GM21786 (cell line): ENCODE measurements around the gene MYADML2.

Experiments used
- ATAC-seq: cut with Tn5 transposase; IDR thresholded peaks from one replicate; pipeline ENCODE4 v1.9.1; 2021; ENCODE audit not compliant: unreplicated experiment

MYADML2 gene

DNA sequence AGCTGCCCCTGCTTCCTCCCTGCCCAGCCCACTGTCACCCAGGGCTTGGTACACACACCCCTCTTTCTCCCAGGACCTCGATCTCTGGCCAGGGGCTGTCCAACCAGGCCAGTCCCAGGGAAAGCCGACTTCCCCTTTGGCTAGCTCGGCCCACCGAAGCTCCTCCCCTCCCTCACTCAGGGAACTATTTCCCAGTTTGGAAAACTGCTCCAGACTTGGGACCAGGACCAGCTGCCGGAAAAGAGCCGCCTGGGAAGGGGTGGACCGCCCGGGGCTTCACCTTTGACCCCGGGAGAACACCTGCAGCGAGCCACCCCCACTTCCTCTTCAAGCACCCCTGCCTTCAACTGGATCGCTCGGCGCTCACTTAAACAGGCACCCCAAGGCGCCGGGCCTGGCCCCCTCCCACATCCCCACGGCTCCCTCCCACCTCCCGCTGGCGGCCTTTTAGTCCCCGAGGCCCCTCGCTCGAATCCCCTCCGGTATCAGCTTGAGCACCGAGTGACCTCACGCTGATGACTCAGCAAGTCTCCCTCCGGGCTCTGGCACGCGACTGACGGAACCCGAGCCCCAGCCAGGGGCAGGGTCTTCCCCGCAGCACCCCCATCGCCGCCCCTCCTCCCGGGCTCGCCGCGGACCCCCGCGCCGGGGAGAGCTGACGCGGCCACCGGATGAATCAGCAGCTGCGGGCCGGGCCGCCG lies 20.4 kb downstream of the MYADML2 start:
- no peak for ATAC-seq

DNA sequence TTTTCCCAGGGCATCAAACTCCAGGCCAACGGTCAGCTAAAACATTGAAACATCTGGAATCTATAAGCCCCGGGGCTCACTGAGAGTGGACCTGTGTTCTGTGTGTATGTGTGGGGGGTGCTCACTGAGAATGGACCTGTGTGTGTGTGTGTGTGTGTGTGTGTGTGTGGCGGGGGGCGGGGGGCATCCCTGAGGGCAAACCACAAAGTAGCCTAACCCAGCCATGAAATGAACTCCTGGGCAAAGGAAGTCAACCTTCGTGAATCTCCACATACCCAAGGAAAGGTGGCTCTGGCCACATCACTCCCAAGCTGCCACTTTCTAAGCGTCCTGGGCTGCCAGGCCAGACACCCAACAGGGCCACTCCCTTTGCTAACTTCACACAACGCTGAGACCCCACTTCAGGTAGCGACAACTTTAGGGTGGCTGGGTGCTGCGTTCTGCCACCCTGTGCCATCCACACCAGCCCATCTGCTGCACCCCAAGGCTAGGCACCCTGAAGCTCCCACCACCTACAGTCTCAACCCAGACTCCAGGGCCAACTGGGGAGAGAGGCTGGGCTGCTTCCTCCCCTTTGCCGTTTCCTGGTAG lies 21.1 kb downstream of the MYADML2 start:
- no peak for ATAC-seq

- no peak for ATAC-seq
Measured at GRCh38 chr17:81924557-81925532, 22.2 kb downstream of the MYADML2 start.

- ATAC-seq = no peak
Measured at GRCh38 chr17:81923302-81924260, 23.5 kb downstream of the MYADML2 start.

DNA sequence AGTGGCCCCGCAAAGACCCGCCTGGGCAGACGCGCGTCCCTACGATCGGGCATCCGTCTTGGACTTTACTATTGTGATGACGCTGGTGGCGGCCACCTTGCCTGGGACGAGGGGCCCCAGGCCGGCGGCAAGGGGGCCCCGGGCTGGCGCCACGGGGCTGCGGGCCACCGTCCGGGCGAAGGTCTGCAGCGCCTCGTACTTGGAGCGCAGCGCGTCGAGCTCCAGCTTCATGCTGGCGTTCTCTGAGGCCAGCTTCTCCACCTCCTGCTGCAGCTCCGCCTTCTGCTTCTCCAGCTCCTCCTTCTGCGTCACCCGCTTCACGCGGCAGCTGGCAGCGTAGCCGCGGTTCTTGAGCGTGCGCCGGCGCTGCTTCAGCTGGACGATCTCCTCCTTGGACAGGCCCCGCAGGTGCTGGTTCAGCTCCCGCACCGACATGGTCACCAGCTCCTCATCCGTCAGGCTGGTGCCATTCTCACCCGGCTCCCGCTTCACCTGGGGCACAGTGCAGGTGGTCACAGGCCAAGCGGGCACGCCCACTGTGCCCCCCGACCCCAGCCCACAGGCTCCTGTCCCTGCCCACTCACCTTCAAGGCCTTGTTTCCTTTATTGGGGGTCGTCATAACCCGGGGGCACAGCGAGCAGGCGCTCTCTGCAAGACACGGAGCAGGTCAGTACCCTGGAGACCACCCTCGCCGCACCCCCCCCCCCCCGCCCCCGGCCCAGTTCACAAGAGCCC lies 24.3 kb downstream of the MYADML2 start:
- no peak for ATAC-seq

DNA sequence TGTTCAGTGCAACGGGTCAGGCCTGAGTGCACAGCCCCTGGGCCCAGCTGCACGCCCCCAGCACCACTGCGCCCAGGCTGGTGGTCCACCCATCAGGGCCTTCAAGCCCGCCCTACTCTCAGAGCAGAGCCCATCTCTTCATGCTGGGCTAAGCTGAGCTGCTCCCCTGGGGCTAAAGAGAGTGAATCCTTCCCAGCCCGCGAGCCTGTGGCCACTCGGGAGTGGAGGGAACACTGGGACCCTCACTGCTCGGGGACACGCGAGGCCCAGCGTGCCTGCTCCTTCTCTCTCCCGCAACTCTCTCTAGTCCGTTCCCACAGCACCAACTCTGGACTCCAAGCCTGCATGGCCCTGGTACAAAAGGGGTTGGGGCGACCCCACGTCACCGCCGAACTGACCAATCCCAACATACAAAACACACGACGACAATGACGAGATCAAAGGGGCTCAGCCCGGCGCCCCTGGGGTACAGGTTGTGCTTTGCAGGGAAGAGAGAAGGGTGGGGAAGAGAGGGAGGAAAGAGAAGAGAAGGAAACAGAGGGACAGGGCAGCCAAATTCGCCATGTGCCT lies 25.0 kb downstream of the MYADML2 start:
- no peak for ATAC-seq

DNA sequence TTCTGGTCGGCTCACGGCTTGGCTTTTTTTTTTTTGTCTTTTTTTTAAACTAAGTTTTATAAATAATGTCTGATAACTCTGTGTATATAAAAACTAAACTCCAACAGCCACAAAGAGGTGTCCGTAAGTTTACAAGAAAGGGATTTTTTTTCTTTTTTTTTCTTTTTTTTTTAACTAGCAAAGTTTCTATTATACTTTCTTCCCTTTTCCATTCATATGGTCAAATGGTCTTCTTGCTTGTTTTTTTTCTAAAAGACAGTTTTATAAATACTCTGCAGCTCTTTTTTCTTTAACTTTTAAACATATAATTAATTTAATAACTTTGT lies 25.5 kb downstream of the MYADML2 start:
- no peak for ATAC-seq

- ATAC-seq = no peak
Measured at GRCh38 chr17:81920612-81921536, 26.2 kb downstream of the MYADML2 start.

- no peak for ATAC-seq
Measured at GRCh38 chr17:81918832-81919545, 28.0 kb downstream of the MYADML2 start.

DNA sequence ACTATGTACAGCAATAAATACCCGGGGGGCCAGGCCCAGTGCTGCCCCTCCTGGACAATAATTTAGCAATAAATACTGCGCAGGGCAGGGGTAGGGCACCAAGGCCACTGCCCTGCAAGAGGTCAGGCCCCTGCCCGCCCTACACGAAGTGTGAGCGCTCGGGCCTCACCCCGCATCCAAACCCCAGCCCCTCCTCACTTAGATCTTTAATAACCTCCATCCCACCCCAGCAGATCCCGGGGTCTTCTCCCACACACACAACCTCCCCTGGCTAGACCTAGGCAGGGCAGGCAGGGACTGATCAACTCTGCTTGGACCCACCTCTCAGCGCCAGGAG lies 28.7 kb downstream of the MYADML2 start:
- peak; percentile 11 for ATAC-seq

GRCh38 chr17:81917565-81918332 lies 29.3 kb downstream of the MYADML2 start, which contains the start of gene SIRT7:
TSS of gene SIRT7 (minus strand) at chr17:81918176. CDS start at chr17:81918131, 45 bp downstream.
- ATAC-seq = peak; percentile 67

DNA sequence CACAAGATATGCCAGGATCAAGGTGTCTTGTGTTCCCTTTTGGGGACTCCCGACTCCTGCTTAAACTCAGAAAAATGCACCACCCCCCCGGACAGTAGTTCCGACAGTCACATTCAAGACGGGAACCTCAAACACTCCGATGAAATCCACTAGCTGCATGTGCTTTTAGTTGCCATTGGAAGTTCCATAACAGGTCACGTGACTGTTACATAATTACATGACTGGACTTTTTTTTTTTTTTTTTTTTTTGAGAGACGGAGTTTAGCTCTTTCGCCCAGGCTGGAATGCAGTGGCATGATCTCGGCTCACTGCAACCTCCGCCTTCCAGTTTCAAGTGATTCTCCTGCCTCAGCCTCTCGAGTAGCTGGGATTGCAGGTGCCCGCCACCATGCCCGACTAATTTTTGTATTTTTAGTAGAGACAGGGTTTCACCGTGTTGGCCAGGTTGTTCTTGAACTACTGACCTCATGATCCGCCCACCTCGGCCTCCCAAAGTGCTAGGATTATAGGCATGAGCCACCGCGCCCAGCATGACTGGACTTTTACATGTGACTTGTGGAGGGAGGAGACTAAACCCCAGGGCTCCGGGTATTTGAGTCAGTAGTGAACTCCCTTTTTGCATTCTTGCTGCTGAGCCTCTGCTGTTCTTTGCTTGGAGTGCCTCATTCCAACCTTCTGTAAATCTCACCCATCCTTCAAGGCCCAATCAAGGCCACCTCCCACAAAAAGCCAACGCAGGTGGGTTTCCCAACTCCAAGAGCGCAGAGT lies 30.6 kb downstream of the MYADML2 start:
- ATAC-seq = no peak

GRCh38 chr17:81915331-81915730 lies 31.7 kb downstream of the MYADML2 start:
- ATAC-seq = no peak

GRCh38 chr17:81914103-81914850 lies 32.8 kb downstream of the MYADML2 start:
- no peak for ATAC-seq

DNA sequence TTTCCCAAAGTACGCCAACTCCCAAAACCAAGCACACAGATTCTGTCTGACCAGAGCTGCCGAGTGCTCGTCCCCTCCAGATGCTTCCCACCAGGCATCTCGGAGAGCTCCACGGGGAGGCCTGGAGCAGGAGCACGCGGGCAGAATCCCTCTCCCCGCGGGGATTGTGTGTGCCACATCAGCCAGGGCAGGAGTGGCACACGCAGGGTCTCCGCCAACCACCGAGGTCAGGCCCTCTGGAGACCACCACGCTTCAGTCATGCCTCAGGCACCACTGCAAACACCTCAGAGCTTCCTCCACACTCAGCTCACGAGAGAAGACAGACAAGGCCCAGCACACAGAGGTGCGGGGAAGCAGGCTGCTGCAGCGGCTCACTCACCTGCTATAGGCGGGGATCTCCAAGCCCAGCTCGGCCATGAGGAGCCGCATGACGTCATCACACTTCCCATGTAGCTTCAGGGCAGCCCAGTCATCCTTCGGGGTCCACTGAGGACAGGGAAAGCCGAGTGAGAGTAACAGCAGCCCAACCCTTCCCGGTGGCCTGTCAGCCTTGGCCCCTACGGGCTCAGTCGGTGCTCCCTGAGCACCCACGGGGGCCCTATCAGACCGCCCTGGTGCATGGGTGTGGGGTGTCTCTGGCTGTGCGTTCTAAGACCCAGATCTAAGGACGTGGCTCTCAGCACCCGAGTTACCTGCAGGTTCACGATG lies 33.5 kb downstream of the MYADML2 start:
- ATAC-seq = no peak
